ENCODE data around the gene APPL2.

APPL2 gene

DNA sequence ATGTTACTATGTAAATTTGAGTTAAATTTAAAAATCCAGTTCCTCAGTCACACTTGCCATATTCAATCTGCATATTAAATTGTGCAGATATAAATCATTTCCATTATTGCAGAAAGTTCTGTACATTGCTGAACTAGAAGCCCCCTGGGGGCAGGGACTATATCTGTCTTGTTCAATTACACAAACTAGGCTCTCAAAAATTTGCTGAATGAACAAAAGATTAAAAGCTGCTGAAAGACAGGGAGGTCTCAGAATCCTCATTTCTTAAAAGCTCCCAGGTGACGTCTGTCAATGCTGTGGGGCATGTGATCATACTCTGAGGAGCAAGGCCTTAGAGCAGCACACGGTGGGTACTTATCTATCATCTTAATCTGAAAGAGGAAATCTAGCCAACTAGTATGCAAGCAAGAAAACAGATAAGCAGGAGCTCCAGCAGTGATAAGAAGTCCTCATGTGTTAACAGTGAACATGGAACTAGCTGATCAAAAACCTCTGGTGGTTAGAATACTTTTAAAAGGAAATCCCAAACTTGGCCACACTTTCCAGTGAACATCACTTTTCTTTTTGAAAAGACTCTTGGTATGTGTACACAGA is 60.5 kb downstream of the APPL2 start:
- TF ChIP-seq, protein P1, sequence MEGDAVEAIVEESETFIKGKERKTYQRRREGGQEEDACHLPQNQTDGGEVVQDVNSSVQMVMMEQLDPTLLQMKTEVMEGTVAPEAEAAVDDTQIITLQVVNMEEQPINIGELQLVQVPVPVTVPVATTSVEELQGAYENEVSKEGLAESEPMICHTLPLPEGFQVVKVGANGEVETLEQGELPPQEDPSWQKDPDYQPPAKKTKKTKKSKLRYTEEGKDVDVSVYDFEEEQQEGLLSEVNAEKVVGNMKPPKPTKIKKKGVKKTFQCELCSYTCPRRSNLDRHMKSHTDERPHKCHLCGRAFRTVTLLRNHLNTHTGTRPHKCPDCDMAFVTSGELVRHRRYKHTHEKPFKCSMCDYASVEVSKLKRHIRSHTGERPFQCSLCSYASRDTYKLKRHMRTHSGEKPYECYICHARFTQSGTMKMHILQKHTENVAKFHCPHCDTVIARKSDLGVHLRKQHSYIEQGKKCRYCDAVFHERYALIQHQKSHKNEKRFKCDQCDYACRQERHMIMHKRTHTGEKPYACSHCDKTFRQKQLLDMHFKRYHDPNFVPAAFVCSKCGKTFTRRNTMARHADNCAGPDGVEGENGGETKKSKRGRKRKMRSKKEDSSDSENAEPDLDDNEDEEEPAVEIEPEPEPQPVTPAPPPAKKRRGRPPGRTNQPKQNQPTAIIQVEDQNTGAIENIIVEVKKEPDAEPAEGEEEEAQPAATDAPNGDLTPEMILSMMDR (IDR thresholded peaks at IDR 0.05; ENCODE audit: low read depth, low read length), result no peak
- no peak overlapping the region for H3K4me3 ChIP-seq (replicated peaks in 1 of 2; ENCODE audit: low read depth in 2 of 2, low read length in 2 of 2)
- DNase-seq (ENCODE audit: low read depth in 2 of 2), result no peak

- TF ChIP-seq, protein P1 (IDR thresholded peaks at IDR 0.05; ENCODE audit: low read depth, low read length), result no peak
- no peak for DNase-seq (ENCODE audit: low read depth in 2 of 2)
- no peak overlapping the region for H3K4me3 ChIP-seq (replicated peaks in 1 of 2; ENCODE audit: low read depth in 2 of 2, low read length in 2 of 2)
Observed at GRCh38 chr12:105171691-105172436, 64.1 kb downstream of the APPL2 start.

- TF ChIP-seq, protein P1 (IDR thresholded peaks at IDR 0.05; ENCODE audit: low read depth, low read length), result no peak
- no peak overlapping the region for H3K4me3 ChIP-seq (replicated peaks in 1 of 2; ENCODE audit: low read depth in 2 of 2, low read length in 2 of 2)
- DNase-seq (ENCODE audit: low read depth in 2 of 2), result no peak
Observed at GRCh38 chr12:105170139-105170538, 65.8 kb downstream of the APPL2 start.

DNA sequence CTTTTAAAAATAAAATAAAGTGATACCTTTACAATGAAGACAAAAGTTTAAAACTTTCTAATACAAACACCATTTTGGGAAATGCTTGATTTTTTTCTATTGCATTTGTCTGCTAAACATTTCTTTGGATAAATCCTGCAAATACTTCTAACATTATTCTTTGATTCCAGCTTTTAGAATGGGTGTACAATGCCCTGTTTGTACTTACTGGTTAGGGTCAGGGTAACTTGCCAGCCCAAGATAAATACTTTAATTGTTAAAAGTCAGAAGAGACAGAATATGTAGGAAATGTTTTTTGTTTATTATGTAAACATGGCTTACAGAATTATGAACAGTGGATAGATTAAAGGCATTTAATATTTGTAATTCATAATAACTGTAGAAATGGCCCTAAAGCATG is 68.0 kb downstream of the APPL2 start:
- TF ChIP-seq, protein P1 (IDR thresholded peaks at IDR 0.05; ENCODE audit: low read depth, low read length), result no peak
- no peak overlapping the region for H3K4me3 ChIP-seq (replicated peaks in 1 of 2; ENCODE audit: low read depth in 2 of 2, low read length in 2 of 2)
- DNase-seq (ENCODE audit: low read depth in 2 of 2), result no peak

DNA sequence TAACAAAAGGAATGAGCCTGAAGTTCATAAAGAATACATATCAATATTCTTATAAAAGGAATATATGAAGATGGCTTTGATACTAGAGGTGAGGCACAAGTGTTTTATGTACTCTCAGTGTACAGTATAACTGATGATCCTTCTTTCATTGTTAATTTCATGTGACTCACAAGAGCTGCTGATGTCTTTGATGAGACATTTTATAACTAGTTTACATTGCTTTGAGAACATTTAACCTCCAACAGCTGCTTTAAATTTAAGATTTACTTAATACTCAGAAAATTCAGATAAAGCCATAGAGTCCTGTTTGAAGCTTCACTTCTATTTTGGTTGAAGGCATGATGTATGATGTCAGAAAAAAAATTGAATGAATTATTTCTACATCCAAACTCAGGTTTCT is 68.6 kb downstream of the APPL2 start:
- TF ChIP-seq, protein P1 (IDR thresholded peaks at IDR 0.05; ENCODE audit: low read depth, low read length), result no peak
- H3K4me3 ChIP-seq (replicated peaks in 1 of 2; ENCODE audit: low read depth in 2 of 2, low read length in 2 of 2), result no peak overlapping the region
- no peak for DNase-seq (ENCODE audit: low read depth in 2 of 2)

DNA sequence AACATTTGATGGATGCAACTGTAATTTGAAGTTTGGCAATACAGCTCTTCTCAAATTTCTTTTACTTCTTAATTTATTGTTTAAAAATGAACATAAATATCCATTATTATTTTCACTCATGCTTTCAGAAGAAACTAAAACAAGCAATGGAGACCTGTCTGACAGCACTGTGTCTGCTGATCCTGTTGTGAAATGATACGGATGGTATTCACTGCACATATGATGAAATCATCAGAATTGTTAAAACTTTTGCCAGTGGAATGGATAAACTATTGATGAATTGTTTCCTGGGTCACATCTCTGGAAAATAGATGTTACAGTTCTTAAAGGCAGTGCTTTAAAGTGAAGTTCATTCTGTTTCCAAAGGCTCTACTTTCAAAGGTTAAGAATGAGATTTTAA is 69.2 kb downstream of the APPL2 start:
- peak in 1 of 2 donors; percentile 21 for DNase-seq (ENCODE audit: low read depth in 2 of 2)
- TF ChIP-seq, protein P1 (IDR thresholded peaks at IDR 0.05; ENCODE audit: low read depth, low read length), result no peak

More for the DNA sequence above, 69.2 kb downstream of the APPL2 start:
- H3K4me3 ChIP-seq (replicated peaks in 1 of 2; ENCODE audit: low read depth in 2 of 2, low read length in 2 of 2), result no peak overlapping the region
